ENCODE measurements around the gene ADSS1.
A peak's percentile ranks its signal among the peaks of the same experiment; 100 is the strongest.

Gene ADSS1

DNA sequence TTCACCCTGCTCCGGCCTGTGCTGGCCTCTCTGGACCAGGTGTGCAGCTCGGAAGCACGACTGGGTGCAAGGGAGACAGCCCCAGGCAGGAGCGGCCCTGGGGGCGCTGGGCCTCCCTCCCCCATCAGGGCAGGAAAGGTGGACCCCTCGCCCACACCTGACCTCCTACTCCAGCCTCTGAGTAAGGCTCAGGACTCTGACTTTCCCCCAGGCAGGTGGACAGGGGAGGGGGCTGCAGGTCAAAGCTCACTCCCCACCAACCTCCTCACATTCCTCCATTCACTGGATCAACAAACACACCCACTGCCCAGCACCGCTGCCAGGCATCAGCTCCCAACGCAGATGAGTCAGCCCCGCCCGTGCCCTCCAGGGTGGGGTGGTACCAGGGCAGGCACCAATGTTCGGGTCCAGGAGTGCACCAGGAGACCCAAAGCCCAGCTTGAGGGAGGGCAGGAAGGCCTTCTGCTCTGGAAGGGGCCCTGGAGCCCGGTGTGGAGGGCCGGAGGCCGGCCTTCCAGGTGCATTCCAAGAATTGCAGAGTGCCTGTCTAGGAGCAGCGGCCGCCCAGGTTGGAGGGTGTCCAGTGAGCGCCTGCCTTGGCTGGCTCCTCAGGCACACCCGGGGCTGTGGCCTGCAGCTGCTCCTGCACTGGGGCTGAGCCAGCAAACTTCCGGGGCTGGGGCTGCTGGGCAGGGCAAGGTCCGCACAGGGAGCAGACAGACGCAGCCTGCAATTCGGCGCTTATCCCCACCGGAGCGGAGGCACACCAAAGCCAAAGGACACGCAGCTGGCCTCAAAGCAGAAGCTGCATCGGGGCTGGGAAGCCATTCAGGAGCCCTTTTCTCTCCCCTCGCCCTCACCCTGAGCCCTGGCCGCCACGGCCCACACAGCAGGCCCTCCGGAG lies 36.2 kb upstream of the ADSS1 start:
- DNase-seq (ENCODE audit: low spot score): peak; percentile 77

GRCh38 chr14:104688505-104689108 lies 35.4 kb upstream of the ADSS1 start:
- DNase-seq (ENCODE audit: low spot score): no peak

DNA sequence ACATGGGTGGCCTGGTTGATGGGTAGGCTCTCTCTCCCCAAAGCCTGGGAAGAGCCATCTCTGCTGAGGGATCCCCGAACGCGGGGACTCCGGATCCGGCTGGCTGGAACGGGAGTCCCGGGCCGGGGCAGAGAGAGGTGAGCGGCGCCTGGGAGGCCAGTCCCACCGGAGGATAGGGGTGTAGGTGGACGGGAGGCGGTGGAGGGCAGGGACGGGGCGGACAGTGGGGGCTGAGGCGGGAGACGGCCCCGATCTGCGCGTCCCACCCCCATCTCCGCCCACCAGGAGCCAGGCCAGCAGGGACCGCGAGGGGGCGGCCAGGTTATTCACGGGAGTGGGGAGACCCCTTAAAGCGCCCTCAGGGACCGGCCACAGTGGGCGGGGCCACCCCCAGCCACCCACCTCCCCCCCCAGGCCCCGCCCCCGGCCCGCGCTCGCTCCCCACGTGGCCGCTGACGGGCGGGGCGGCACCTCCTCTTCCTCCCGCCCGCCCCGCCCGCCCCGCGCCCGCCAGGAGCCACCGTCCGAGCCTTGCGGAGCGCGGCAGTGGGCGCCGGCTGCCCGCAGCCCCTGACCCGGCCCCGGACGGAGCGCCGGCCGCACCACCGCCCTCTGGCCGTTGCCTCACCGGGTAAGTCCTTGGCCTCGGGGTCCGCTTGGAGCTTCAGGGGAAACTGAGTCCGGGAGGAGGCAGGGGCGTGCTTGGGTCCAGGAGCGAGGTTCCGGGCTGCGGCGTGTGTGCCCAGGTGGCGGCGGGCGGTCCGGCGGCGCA lies 34.7 kb upstream of the ADSS1 start, which contains the start of gene INF2:
INF2 (plus strand) TSS at position 510 of the 772 bp plus-strand sequence. CDS start 11,748 bp downstream, outside the sequence.
- peak; percentile 95 for DNase-seq (ENCODE audit: low spot score)

- DNase-seq (ENCODE audit: low spot score): peak; percentile 69
Measured at GRCh38 chr14:104689881-104690711, 33.9 kb upstream of the ADSS1 start.

DNA sequence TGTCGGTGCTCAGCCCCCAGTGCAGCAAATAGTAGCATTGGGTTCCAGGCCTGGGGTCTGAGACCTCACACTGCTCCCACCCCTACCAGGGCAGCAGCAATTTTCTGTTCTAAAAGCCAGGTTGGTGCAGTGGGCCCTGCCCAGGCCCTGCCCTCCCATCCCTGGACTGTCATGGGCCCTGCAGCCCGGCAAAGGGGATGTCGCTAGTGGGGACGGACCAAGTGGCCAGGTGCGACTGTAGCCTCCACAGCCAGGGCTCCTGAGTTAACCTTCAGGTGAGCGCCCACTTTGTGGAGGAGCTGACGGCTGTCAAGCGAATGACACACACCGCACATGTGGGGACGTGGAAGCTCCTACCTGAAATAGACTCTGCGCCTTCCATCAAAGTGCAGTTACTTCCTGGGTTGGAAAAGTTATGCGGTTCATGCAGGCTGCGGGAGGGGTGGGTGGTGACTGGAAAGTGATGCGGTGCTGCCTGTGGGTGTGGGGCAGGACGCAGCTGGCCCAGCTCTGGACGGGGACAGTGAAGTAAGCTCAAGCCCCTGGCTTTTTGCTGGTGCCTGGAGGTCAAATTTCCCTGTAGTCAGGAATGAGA lies 33.1 kb upstream of the ADSS1 start:
- DNase-seq (ENCODE audit: low spot score): no peak

- DNase-seq (ENCODE audit: low spot score): no peak
Measured at GRCh38 chr14:104691546-104692260, 32.3 kb upstream of the ADSS1 start.

DNA sequence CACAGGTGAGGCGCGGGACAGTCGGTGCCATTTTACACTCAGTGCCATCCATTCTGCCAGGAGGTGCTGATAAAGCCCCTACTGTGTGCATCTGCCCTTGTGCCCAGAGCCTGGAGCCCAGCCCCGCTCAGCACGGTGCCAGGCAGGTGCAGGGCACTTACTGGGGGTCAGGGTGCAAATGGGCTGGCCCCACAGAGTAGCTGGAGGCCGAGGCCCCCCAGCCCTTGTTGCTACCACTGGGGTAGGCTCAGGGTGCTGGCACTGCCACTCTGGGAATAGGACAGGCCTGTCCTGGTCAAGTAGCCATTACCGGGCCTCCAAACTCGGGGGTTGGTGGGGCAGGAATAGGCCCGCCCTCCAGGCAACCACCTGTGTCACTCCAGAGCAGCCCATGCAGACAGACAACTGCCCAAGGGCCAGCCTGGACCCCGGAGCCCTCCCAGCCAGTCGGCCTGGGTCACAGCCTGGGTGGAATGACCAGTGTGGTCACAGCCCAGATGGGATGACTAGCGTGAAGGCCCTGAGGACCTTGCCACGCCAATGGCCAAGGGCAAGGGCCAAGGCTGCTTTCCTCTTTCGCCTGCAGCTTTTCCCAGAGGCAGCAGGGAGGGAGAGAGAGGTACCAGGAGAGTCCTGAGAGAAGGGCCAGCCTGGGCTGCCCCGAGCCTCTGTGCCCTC lies 31.6 kb upstream of the ADSS1 start:
- DNase-seq (ENCODE audit: low spot score): no peak

GRCh38 chr14:104692939-104693315 lies 31.1 kb upstream of the ADSS1 start:
- no peak for DNase-seq (ENCODE audit: low spot score)

DNA sequence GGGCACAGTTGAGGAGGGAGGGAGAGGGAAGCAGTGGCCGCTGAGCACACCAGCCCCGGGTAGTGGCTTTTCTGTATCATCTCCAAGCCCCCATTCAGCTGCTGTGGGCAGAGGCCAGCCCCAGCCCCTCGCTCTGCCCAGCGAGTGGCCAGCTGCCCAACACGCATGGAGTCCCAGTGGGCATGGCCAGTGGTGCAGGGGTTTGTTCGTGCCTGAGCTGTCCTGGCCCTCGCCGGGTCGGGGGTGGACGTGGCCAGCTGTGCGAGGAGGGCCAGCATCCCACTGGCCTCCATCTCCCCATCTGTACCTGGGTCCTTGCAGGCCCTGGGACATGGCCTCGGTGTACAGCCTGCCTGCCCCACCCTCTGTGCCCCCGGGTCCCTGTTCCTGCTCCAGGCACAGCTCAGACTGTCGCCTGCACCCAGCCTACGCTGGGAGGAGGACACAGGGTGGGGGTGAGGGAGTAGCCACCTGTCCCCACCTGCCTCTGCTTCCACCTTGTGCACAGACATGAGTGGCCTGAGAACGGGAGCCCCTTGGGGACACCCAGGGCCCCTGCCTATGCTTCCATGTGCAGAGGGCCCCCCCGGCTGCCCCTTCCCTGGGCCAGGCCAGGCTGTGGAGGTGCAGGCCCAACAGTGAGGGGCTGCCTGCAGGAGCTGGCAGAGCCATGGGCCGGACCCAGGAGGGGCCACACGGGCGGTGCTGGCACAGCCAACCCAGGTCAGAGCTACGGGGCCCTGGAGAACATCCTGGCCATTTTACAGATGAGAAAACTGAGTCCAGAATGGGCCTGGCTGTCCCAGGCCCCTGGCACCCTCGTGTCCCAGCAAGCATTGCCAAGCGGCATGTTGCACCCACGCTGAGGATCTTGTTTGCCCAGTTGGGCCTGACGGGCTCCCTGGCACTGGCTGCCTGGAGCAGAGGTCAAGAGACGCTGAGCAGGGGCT lies 30.3 kb upstream of the ADSS1 start:
- no peak for DNase-seq (ENCODE audit: low spot score)

DNA sequence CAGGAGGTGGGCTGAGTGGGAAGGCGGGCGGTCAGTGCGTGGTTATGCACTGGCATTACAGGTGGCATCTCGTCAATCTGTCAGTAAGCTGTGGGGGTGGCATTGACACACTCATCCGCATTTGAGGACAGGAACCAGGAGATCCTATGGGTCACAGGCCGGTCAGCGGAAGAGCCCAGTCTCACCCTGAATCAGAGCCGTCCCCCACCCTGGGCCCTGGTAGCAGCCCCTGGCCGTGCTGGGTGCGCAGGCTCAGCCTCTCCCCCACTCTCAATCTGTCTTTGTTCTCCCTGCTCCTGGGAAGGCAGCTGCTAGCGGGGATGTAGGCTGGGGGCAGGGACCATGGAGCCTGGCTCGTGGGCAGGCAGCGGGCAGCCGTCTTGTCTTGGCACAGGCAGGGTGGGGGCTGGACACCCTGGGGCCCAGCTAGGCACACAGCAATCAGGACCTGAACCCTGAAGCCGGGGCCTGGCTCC lies 29.5 kb upstream of the ADSS1 start:
- DNase-seq (ENCODE audit: low spot score): no peak

DNA sequence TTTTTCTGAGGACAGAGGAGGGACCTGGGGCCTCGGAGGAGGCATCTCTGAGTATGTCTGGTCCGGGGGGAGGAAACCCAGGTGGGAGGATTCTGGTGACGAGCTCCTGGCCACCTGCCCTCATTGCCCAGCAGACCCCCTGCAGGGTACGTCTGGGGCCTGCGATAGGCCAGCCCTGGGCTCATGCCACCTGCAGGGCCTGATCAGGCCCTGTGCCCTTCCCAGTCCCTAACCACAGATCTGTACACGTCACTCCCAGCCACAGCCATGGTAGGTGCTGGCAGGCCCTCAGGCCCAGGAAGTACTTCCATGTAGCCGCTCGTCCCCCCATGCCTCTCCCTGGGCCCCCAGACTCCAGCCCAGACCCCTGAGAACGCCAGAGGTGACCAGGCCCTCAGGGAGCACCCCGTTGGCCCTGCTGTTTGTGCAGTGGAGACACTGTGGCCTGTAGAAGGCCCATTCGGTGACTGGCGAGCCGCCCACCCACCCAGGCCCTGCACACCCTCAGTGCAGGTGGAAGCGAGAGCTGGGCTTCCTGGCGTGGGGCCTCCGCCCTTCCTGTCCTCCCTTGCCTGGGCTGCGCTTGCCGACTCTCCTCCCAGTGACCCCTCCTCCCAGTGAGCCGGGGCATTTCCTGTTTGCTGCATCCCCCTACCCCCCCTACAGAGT lies 28.9 kb upstream of the ADSS1 start:
- no peak for DNase-seq (ENCODE audit: low spot score)

- no peak for DNase-seq (ENCODE audit: low spot score)
Measured at GRCh38 chr14:104695660-104696000, 28.4 kb upstream of the ADSS1 start.

DNA sequence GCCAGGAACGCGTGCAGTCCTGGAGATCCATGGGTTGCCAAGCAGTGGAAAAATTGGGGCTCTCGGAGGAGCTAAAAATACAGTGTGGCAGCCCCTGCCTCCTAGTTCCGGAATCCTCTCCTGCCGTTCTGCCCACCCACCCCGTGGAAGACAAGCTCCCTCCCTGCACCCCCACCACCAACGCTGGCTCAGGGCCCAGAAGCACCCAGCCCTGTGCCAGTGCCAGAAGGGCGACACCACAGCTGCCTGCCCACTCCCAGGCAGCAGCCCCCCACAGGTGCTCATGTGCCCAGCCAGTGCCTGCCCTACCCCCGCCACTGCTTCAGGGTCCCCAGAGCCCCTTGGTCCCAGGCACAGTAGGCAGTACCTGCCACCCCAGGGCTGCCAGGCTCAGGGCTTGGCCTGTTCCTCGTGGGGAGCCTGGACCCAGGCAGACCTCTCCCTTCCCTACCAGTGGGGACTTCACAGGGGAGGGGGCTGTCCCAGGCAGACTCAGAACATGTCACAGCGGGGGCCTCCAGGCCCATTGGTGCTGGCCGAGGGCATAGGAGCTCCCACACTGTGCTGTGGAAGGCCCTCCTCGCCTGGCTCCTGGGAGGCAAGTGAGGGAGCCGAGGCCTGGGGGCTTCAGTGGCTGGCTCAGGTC lies 27.2 kb upstream of the ADSS1 start:
- DNase-seq (ENCODE audit: low spot score): no peak

- no peak for DNase-seq (ENCODE audit: low spot score)
Measured at GRCh38 chr14:104697317-104697703, 26.7 kb upstream of the ADSS1 start.

GRCh38 chr14:104697892-104698583 lies 26.0 kb upstream of the ADSS1 start:
- no peak for DNase-seq (ENCODE audit: low spot score)

GRCh38 chr14:104698688-104699425 lies 25.2 kb upstream of the ADSS1 start:
- DNase-seq (ENCODE audit: low spot score): no peak

- DNase-seq (ENCODE audit: low spot score): no peak
Measured at GRCh38 chr14:104699426-104699748, 24.6 kb upstream of the ADSS1 start.

All from AG08396 (cell line).